Ramos (cell line): Measurements from ENCODE around the gene PLCB1.

Experiments used
- in situ Hi-C: fragments of 300-500 bp; cut with MboI; formaldehyde crosslinking; loops from one replicate; pipeline ENCODE4 v1.14.3; 2022; ENCODE audit warnings: low sequenced_read_pairs; ENCODE audit not compliant: unreplicated experiment

The PLCB1 gene

GRCh38 chr20:8714206-8714605 lies 582.1 kb downstream of the PLCB1 start:
- in situ Hi-C loops, result loop anchor here (10.0 kb wide), 1 partner anchor 669 kb away; no protein-coding TSS in a partner anchor

GRCh38 chr20:8718279-8718678 lies 586.2 kb downstream of the PLCB1 start:
- in situ Hi-C loops, result loop anchor here (10.0 kb wide), 1 partner anchor 673 kb away; no protein-coding TSS in a partner anchor

DNA sequence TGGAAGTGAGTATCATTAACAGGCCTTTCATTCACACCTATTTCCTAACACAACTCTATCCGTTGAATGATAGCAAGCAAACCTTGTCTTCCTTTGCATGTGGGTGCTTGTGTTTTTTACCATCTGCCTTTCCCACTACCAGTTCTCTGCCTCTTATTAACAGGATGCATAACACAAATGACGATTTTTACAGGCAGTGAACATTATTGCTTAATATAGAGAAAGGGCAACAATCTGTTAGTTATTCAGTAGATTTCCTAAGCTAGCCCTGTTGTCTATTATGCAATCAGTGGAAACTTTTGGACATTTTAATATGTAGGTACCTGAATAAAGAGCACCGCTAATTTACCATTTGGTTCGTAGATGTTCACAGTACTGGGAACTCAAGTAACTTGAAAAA lies 588.0 kb downstream of the PLCB1 start:
- in situ Hi-C loops, result loop anchor here (10.0 kb wide), 1 partner anchor 585 kb away; the partner anchor contains the start of gene PLCB1

DNA sequence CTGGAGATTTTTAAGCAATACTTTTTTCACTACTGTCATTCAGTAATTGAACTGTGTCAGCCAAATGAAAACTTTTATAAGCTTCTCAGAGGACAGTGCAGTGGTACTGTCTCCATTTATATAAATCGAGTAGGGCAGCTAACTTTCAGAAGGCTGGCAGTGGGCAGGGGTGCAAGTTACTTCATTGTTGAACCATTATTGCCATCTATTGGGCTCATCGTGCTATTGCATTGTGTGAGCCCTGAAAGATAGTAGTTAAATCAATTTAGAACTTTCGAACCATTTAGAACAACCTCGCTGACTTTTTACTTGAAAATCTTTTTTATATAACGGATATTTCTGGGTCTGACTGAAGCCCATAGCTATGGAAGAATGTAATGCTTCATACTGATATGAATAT lies 589.0 kb downstream of the PLCB1 start:
- in situ Hi-C loops, result loop anchor here (10.0 kb wide), 1 partner anchor 586 kb away; the partner anchor contains the start of gene PLCB1

- in situ Hi-C loops, result loop anchor here (10.0 kb wide), 1 partner anchor 588 kb away; the partner anchor contains the start of gene PLCB1
Measured at GRCh38 chr20:8722277-8722928, 590.3 kb downstream of the PLCB1 start.

- in situ Hi-C loops, result loop anchor here (10.0 kb wide), 1 partner anchor 588 kb away; the partner anchor contains the start of gene PLCB1
Measured at GRCh38 chr20:8723296-8723695, 591.2 kb downstream of the PLCB1 start.

- in situ Hi-C loops, result loop anchor here (10.0 kb wide), 1 partner anchor 590 kb away; the partner anchor contains the start of gene PLCB1
Measured at GRCh38 chr20:8724884-8725283, 592.8 kb downstream of the PLCB1 start.

DNA sequence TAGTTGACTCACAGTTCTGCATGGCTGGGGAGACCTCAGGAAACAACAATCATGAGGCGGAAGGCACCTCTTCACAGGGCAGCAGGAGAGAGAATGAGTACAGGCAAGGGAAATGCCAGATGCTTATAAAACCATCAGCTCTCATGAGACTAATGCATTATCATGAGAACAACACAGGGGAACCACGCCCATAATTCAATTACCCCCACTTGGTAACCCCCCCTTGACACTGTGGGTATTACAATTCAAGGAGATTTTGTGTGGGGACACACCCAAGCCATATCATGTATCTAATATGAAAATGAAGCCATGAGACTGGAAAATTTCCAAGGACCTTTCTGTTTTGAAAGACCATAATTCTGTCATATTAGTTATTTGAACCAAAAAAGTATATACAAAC lies 594.4 kb downstream of the PLCB1 start:
- in situ Hi-C loops, result loop anchor here (10.0 kb wide), 1 partner anchor 592 kb away; the partner anchor contains the start of gene PLCB1

DNA sequence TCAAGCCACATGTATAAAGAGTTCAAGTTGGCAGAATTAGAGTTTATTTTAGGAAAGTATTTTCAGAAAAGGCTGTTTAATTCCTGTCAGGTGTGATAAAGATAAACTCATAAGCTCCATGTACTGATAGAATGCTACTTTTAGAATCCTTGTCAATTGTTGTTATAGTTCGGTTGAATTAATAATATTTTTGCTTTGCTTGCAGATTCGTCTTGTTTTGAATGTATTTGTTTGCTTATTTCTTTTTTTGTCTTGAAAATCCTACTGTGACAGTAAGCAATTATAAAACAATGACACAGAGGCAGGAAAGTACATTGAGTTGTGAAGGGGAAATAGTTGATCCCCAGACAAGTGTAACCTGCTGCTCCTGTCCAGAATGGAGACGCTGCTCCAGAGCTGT lies 602.9 kb downstream of the PLCB1 start:
- in situ Hi-C loops, result no loop called here

DNA sequence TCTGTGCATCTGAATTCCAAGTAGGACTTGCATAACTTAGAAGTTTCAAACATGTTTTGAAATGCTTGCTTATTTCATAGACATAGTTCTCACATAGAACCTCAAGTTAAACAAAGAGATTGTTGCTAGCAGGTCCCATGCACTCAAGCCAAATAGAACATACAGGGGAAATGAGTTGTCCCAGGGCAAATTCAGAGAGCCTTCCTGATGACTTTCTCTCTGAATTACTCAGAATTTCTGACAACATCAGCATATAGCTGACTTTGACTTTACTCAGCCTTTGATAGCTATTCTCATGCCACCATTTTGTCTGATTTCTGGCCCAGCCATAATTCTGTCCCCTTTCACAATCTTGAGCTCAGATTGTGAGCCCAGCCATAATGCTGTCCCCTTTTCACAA lies 603.6 kb downstream of the PLCB1 start:
- in situ Hi-C loops, result no loop called here

- in situ Hi-C loops, result no loop called here
Measured at GRCh38 chr20:8740265-8740664, 608.2 kb downstream of the PLCB1 start.

GRCh38 chr20:8744228-8744844 lies 612.3 kb downstream of the PLCB1 start:
- in situ Hi-C loops, result no loop called here

- in situ Hi-C loops, result no loop called here
Measured at GRCh38 chr20:8749101-8749500, 617.0 kb downstream of the PLCB1 start.

DNA sequence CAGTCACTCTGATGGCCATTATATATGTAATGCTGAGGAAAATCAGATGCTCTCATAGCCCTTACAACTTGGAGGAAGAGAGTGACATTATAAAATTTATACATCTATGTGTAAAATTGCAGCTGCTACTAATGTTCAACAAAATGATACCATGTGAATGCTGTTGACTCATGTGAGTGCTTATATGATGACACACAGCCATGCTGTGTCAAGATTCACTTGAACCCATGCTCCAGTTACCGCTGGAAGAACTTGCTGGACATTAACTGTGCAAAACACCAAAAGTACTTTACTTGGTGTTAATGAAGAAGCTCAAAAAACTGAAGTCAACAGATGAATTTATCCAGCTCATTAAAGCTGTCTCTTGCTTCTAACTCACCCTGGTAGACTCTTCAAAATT lies 617.9 kb downstream of the PLCB1 start:
- in situ Hi-C loops, result no loop called here

GRCh38 chr20:8755340-8756118 lies 623.5 kb downstream of the PLCB1 start:
- in situ Hi-C loops, result no loop called here

- in situ Hi-C loops, result no loop called here
Measured at GRCh38 chr20:8756410-8756809, 624.3 kb downstream of the PLCB1 start.

DNA sequence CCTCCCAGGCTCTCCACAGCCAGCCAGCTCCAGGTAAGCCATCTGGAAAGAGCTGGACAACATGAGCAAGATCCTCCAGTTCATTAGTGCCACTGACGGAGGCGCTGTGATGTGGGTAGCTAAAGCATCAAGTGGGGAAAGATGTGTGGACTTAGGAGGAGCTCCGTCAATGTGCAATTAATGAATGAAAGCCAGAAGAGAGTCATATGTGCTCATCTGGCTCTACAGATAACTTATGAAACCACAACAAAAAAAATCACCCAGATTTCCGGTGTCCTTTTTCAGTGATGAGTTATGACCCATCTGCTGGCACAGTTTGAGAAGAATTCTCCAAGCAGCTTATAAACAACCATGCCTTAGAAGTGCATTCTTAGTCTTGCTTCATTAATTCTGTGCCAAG lies 625.1 kb downstream of the PLCB1 start:
- in situ Hi-C loops, result no loop called here

DNA sequence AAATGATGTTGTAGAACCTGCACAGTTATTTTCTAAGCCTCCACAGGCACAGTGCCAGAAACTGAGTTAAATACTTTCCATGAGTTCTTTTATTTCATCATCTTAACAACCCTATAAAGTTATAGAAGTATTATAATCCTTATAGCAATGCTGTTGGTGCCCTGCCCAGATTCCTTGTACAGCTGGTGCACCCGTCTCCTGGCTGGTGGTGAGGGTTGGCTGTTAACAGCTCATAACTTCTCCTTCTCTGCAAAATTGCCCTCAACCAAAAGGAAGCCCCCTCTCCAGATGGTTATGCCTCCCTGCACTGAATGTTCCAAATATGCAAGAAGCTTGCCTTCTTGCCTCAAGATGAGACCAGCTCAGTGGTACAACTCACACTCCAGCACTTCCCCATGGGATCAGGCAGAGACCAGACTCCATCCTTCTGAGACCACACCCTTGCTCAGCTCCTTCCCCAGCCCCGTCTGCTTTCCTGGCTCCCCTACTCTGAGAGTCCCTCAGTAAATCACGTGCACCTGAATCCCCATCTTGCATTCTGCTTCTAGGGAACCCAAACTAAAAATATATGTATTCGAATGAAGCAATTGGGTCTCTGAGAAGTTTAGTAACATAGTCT lies 632.4 kb downstream of the PLCB1 start:
- in situ Hi-C loops, result no loop called here

DNA sequence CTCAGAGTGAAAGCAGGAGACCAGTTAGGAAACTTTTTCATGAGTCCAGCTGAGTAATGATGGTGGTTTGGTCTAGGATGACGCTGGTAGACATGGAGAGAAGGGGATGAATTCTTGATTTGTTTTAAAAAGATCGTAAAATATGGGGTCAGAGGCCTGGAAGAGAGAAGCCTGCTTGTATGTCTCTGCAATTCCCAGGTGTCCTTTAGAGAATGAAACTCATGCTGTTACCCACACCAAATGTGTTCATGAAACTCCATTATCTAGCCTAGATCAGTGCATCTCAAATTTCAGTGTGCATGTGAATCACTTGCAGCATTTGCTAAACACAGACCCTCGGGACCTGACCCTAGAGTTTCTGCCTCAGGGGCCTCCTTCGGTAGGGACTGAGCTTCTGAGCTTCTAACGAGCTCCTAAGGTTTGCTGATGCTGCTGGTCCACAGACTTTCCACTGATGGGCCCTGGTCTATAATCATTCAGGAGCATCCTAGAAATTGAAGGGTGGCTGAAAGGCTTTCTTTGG lies 634.9 kb downstream of the PLCB1 start:
- in situ Hi-C loops, result no loop called here

GRCh38 chr20:8774412-8774811 lies 642.3 kb downstream of the PLCB1 start:
- in situ Hi-C loops, result no loop called here
